RPMI7951 (cell line): ENCODE measurements around the gene SMC4. TPM values are rescaled to one million over a fixed set of nuclear protein-coding genes. Genes with fewer than 3 reads are reported as not detected.

Experiments used
- DNase-seq: peaks from one replicate; pipeline ENCODE4 v3.0.0-alpha.2; 2012; ENCODE audit warnings: low read depth
- total RNA-seq: library from RNA; depleted of rRNA; stranded (reverse); fragments of >200 nt; shearing (Covaris generic); gene quantifications from 2 replicates; pipeline ENCODE4 v1.2.3, GENCODE V29; 2014; rRNA removed

The SMC4 gene
- total RNA-seq, 1 experiment from 2014 or later: 317 TPM

DNA sequence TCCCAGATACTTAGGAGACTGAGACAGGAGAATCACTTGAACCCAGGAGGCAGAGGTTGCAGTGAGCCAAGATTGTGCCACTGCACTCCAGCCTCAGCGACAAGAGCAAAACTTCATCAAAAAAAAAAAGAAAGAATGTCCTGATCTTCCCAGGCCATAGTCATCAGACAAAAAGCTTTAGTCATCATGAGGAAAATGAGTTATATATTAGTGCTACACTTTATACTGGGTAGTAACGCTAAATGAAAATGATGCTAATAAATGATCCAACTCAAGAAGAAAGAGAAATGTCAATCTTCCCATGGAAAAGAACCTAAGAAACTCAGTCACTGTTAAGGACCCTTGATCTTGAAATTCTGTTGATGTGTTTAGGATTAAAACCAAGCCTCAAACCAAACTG, 76.4 kb downstream of the SMC4 start:
- DNase-seq: no peak

DNA sequence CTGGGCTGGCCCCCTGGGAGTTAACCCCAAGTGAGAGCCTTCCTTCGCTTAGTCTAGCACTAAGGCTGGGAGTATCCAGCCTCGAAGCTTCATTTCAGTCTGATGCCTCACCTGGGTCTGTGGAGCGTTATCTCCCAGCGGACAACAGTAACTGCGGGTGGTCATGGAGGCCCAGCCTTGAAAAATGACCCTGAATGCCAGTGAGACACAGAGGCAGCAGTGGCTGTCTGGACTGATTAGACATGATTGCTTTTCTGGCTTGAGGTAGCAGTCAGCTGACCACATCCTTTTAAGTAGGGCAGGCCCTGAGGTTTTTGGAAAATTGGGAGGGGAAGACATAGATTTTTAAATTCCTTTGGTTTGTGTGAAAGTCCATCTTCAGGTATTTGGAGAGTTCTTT, 78.3 kb downstream of the SMC4 start:
- peak; percentile 14 for DNase-seq

DNA sequence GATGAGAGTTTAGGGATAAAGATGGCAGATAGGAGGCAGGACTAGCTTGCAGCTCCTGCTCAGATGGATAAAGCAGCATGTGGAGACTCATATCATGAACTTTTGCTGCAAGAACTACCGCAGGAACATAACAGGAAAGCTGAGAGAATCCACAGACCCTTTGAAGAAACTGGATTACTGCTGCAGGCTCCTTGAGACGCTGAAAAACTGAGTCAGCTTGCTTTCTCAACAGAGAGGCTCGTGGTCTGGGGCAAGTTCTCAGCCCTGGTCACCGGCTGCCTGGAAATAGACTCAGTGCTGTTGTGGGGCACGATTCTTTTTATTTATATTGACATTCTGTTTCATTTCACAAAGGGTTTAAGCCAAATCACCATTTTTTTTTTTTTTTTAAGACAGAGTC, 78.9 kb downstream of the SMC4 start:
- peak; percentile 19 for DNase-seq

DNA sequence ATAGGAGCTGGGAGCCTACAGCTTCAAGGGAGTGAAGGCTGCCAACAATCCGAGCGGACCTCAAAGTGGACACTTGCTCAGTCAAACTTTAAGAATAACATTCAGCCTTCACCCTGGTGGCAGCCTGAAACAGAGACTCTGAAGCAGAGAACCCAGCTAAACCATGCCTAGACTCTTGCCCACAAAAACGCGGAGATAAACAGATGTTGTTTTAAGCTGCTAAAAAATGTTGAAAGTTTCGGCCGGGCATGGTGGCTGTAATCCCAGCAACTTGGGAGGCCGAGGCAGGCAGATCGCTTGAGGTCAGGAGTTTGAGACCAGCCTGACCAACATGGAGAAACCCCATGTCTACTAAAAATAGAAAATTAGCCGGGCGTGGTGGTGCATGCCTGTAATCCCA, 79.9 kb downstream of the SMC4 start:
- no peak for DNase-seq

DNA sequence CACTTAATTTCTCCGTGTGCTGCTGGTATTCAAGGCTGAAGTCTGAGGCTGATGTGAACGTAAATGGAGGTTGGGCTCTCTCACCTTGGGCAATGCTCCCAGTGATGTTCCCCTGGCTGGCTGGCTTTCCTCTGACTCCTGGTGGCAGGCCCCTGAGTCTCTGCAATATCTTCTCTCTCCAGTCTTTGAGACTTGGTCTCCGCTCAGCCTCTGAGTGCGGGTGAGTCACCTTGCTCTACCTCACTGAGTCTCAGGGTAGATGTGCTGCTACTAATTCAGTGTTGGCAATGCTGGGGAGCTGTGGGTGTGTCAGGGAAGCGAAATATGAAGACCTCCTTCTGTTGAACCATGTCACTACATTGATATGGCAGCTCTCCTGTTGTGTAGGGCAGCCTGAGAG, 81.5 kb downstream of the SMC4 start:
- DNase-seq: no peak

DNA sequence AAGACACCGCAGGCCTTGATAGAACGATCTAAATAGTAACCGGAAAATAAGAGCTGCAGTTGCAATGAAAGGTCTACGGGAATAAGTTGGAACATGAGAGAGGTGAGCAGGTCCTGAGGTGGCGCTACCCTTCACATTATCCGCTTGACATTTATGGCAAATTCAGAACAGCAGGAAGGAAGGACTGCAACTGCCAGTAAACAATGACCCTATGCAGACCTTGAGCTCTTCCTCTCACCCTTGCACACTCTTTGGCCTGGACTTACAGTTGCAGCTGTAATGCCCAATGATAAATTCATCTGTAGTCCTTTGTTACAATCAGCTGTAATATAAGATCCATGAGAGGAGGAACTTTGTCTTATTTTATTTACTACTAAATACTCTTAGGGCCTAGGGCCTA, 82.4 kb downstream of the SMC4 start:
- no peak for DNase-seq

DNA sequence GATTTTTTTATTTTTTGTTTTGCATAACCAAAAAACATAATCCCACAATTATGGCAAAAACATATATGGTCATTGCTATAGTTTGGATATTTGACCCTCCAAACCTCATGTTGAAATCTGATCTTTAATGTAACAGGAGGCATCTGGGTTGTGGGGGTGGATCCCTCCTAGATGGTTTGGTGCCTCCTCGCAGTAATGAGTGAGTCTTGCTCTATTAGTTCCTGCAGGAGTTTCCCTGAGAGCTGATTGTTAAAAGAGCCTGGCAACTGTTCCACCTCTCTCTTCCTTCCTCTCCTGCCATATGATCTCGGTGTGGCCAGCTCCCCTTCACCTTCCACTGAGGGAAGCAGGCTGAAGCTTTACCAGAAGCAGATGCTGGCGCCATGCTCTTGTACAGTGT, 83.3 kb downstream of the SMC4 start:
- no peak for DNase-seq

Other genes with a start within 250 kb of the SMC4 start
- gene C3orf80, start 174.2 kb upstream of the SMC4 start, total RNA-seq: 0.48 and 0.49 TPM in 2 replicates
- 44.2 and 44.7 TPM in 2 replicates for gene IFT80, start 425 bp upstream of the SMC4 start, total RNA-seq
- gene TRIM59, start 50.1 kb downstream of the SMC4 start, total RNA-seq: 11.9 and 19.7 TPM in 2 replicates
- gene KPNA4, start 165.9 kb downstream of the SMC4 start, total RNA-seq: 22.3 and 27.8 TPM in 2 replicates